Measurements from ENCODE around the gene NRF1.

GRCh38 chr7:129684777-129685176, 73.3 kb downstream of the NRF1 start:
- no peak for TF ChIP-seq CTCF (IDR thresholded peaks at IDR 0.05)
- no peak for TF ChIP-seq POLR2A (IDR thresholded peaks at IDR 0.05)

Data from adrenal gland (tissue), 5 donors.